Endothelial cell of umbilical vein (primary cell): ENCODE measurements around the gene CCL17. TPM values are rescaled to one million over a fixed set of nuclear protein-coding genes. Genes with fewer than 3 reads are reported as not detected.
"Not testable (repeated sequence)": the region's sequence is repeated elsewhere in the genome, so short reads cannot be mapped to it uniquely, and the experiment has no call there.

ENCODE experiments used
- BruUV-seq: library from RNA; stranded (reverse); fragments of 400-500 nt; replicated peaks from 2 replicates; lab custom pipeline; 2021; lab: Mats Ljungman, UMichigan
- CTCF ChIA-PET: fragments of 300-600, 350-600 bp; sonication (Branson Sonifier 250); formaldehyde crosslinking; loops from one replicate; lab custom pipeline; 2021; ENCODE audit warnings: antibody characterized with exemption, inconsistent platforms; lab: Charles Lee
- POLR2A ChIA-PET: fragments of 300-600, 350-600 bp; sonication (Branson Sonifier 250); formaldehyde crosslinking; loops from one replicate; lab custom pipeline; 2021; ENCODE audit warnings: antibody characterized with exemption, inconsistent platforms; lab: Charles Lee
- DNase-seq: peaks from one replicate; pipeline ENCODE4 v3.0.0-alpha.2; 2011; ENCODE audit warnings: low read depth, low spot score
- FAIRE-seq: peaks from 2 replicates; lab custom pipeline; 2011; peaks lifted over from hg19 to GRCh38; lab: Jason Lieb, UNC
- H2AFZ ChIP-seq: 2 replicates; pipeline ENCODE4 v1.6.0; 2012; ENCODE audit warnings: low read depth, low read length, control low read depth, inconsistent platforms
- H3K27ac ChIP-seq: 2 replicates; pipeline ENCODE4 v1.5.1; 2011; ENCODE audit warnings: low read depth, mild to moderate bottlenecking, control low read depth, low read length, moderate library complexity; ENCODE audit not compliant: insufficient read depth
- H3K27me3 ChIP-seq, 2 experiments: 2 replicates each; pipeline versions ENCODE4 v1.6.0 to v1.6.1; 2011; ENCODE audit warnings: low read length in 2 of 2, mixed read lengths in 1 of 2; ENCODE audit not compliant: control insufficient read depth in 2 of 2, insufficient read depth in 2 of 2
- H3K36me3 ChIP-seq, 2 experiments: 2 replicates in 1 of 2; 3 replicates in 1 of 2; pipeline ENCODE4 v1.5.1; 2011; ENCODE audit warnings: low read length in 2 of 2, mild to moderate bottlenecking in 1 of 2, moderate library complexity in 1 of 2; ENCODE audit not compliant: control insufficient read depth in 2 of 2, insufficient read depth in 2 of 2; ENCODE audit errors: extremely low read depth in 1 of 2
- H3K4me1 ChIP-seq: 3 replicates; pipeline ENCODE4 v1.5.1; 2011; ENCODE audit warnings: mild to moderate bottlenecking, low read length; ENCODE audit not compliant: control insufficient read depth, insufficient read depth; ENCODE audit errors: extremely low read depth
- H3K4me2 ChIP-seq: 2 replicates; pipeline ENCODE4 v1.6.1; 2011; ENCODE audit warnings: low read length, control low read depth, mixed read lengths; ENCODE audit not compliant: insufficient read depth
- H3K4me3 ChIP-seq, 3 experiments: fragments of 200-600 bp in 1 of 3; sonication (generic), shearing (Covaris generic) in 1 of 3; replicated peaks in 1 of 3; 2 replicates each; pipeline ENCODE4 v1.5.1; 2011 to 2016; ENCODE audit warnings: control low read depth in 3 of 3, low read length in 3 of 3, mild to moderate bottlenecking in 2 of 3, inconsistent platforms in 1 of 3, low read depth in 1 of 3, moderate library complexity in 1 of 3; ENCODE audit not compliant: insufficient read depth in 1 of 3
- H3K79me2 ChIP-seq: 2 replicates; pipeline ENCODE4 v1.6.0; 2012; ENCODE audit warnings: low read length, inconsistent platforms; ENCODE audit not compliant: control insufficient read depth, insufficient read depth
- H3K9ac ChIP-seq: replicated peaks from 2 replicates; pipeline ENCODE3; 2011; ENCODE audit warnings: low read length, control low read depth; ENCODE audit not compliant: insufficient read depth; ENCODE audit errors: extremely low read depth
- H3K9me1 ChIP-seq: replicated peaks from 3 replicates; pipeline ENCODE4 v1.6.0; 2011; ENCODE audit warnings: mild to moderate bottlenecking, low read length; ENCODE audit not compliant: control insufficient read depth, insufficient read depth; ENCODE audit errors: extremely low read depth
- H3K9me3 ChIP-seq: replicated peaks from 2 replicates; pipeline ENCODE4 v1.5.1; 2012; ENCODE audit warnings: low read length, inconsistent platforms; ENCODE audit not compliant: control insufficient read depth, insufficient read depth
- H4K20me1 ChIP-seq: replicated peaks from 2 replicates; pipeline ENCODE3; 2011; ENCODE audit warnings: mild to moderate bottlenecking, low read length; ENCODE audit not compliant: control insufficient read depth, insufficient read depth; ENCODE audit errors: extremely low read depth
- CTCF ChIP-seq, 2 donors: IDR thresholded peaks; 1 replicate in 1 of 2; 2 replicates in 1 of 2; pipeline ENCODE4 v1.5.1; 2011; ENCODE audit warnings: low read length in 2 of 2, mild to moderate bottlenecking in 2 of 2, moderate library complexity in 2 of 2, control low read depth in 1 of 2, inconsistent platforms in 1 of 2, low read depth in 1 of 2; ENCODE audit not compliant: insufficient read depth in 1 of 2; ENCODE audit errors: extremely low read depth in 1 of 2
- EZH2 ChIP-seq: IDR thresholded peaks from 2 replicates; pipeline ENCODE4 v1.6.1; 2012; ENCODE audit warnings: borderline replicate concordance, low read depth, mild to moderate bottlenecking, moderate library complexity, low read length, inconsistent platforms; ENCODE audit not compliant: severe bottlenecking
- FOS ChIP-seq: IDR thresholded peaks from 2 replicates; pipeline ENCODE4 v1.6.1; 2011; ENCODE audit warnings: mild to moderate bottlenecking, low read length, moderate library complexity, borderline replicate concordance; ENCODE audit not compliant: insufficient read depth
- GATA2 ChIP-seq: IDR thresholded peaks from 2 replicates; pipeline ENCODE4 v1.7.0; 2011; ENCODE audit warnings: low read depth, mild to moderate bottlenecking, moderate library complexity, mixed read lengths, low read length; ENCODE audit not compliant: insufficient read length, insufficient read depth
- JUN ChIP-seq: IDR thresholded peaks from 2 replicates; pipeline ENCODE4 v1.6.1; 2011; ENCODE audit warnings: borderline replicate concordance, low read depth; ENCODE audit not compliant: insufficient read length, insufficient read depth
- MYC ChIP-seq: IDR thresholded peaks from one replicate; pipeline ENCODE4 v1.6.1; 2011; ENCODE audit warnings: mild to moderate bottlenecking, low read depth, low read length
- POLR2A ChIP-seq: IDR thresholded peaks from 2 replicates; pipeline ENCODE4 v1.6.1; 2012; ENCODE audit warnings: low read depth, mild to moderate bottlenecking, control low read depth, low read length
- POLR2AphosphoS5 ChIP-seq: IDR thresholded peaks from 2 replicates; pipeline ENCODE4 v1.6.1; 2012; ENCODE audit warnings: low read depth, mild to moderate bottlenecking, control low read depth, low read length, moderate library complexity; ENCODE audit not compliant: insufficient read depth
- dilution Hi-C: fragments of 300-500 bp; cut with MboI; formaldehyde crosslinking; loops from one replicate; pipeline ENCODE4 v1.15.0; 2019; ENCODE audit warnings: low sequenced_read_pairs; ENCODE audit not compliant: extremely low pct_ligation_motif_present
- intact Hi-C: fragments of 100-400 bp; cut with micrococcal nuclease; formaldehyde crosslinking; loops from one replicate; pipeline ENCODE4 v1.10.0; 2022
- polyA plus RNA-seq, 4 experiments: library from polyadenylated mRNA; depleted of rRNA in 3 of 4; stranded (reverse) in 3 of 4; unstranded in 1 of 4; fragments of >200 nt; gene quantifications; 2 replicates each; pipeline versions ENCODE4 v1.2.1 to v1.2.3, GENCODE V29; 2011 to 2012; ENCODE audit warnings: missing spikeins in 1 of 4
- total RNA-seq: library from RNA; stranded (reverse); gene quantifications from 2 replicates; pipeline ENCODE4 v1.2.3, GENCODE V29; 2021
- TF ChIP-seq, protein P1 (sequence below): IDR thresholded peaks from 2 replicates; pipeline ENCODE4 v1.6.1; 2011; ENCODE audit not compliant: insufficient read depth, insufficient read length

CCL17 gene
- total and polyA plus RNA-seq, 2 donors (not counting 3 experiments of a cell fraction or from before 2014, with no cell fraction given): not detected

GRCh38 chr16:57374067-57374534 lies 30.5 kb upstream of the CCL17 start:
- ChIA-PET POLR2A (no interaction called here), CTCF (interaction anchor here (0.7 to 1.5 kb wide), 2 partner anchors 43 to 58 kb away, joined by 3 read pairs; no protein-coding TSS in a partner anchor)
- H3K4me3 ChIP-seq: no peak overlapping the region
- H3K4me1 ChIP-seq: no peaks in the 10 kb centered on the region
- H2AFZ ChIP-seq: no peak overlapping the region
- H3K4me2 ChIP-seq: no peak overlapping the region
- H3K27ac ChIP-seq: no peak overlapping the region
- FAIRE-seq (no peak), DNase-seq (no peak)
- no peaks in the 10 kb centered on the region for H4K20me1 ChIP-seq
- H3K9me1 ChIP-seq: no peaks in the 10 kb centered on the region
- no peaks in the 10 kb centered on the region for H3K79me2 ChIP-seq
- TF ChIP-seq EZH2: no peak
- TF ChIP-seq MYC: no peak
- TF ChIP-seq GATA2: no peak
- TF ChIP-seq POLR2A: no peak
- TF ChIP-seq, protein P1, sequence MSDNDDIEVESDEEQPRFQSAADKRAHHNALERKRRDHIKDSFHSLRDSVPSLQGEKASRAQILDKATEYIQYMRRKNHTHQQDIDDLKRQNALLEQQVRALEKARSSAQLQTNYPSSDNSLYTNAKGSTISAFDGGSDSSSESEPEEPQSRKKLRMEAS: no peak
- TF ChIP-seq POLR2AphosphoS5: no peak
- TF ChIP-seq JUN: no peak
- no peak for TF ChIP-seq CTCF (IDR thresholded peaks at IDR 0.05; ENCODE audit: extremely low read depth in 1 of 2, insufficient read depth in 1 of 2, low read depth in 1 of 2, low read length in 2 of 2)
- no peak for TF ChIP-seq FOS
- intact Hi-C loops: no loop called here
- no peaks in the 10 kb centered on the region for H3K36me3 ChIP-seq
- no TSS peak for BruUV-seq
- peaks cover 4% of the 10 kb centered on the region in 2 experiments for H3K27me3 ChIP-seq
- H3K9me3 ChIP-seq: no peaks in the 10 kb centered on the region
- dilution Hi-C loops: no loop called here
- no peak overlapping the region for H3K9ac ChIP-seq

DNA sequence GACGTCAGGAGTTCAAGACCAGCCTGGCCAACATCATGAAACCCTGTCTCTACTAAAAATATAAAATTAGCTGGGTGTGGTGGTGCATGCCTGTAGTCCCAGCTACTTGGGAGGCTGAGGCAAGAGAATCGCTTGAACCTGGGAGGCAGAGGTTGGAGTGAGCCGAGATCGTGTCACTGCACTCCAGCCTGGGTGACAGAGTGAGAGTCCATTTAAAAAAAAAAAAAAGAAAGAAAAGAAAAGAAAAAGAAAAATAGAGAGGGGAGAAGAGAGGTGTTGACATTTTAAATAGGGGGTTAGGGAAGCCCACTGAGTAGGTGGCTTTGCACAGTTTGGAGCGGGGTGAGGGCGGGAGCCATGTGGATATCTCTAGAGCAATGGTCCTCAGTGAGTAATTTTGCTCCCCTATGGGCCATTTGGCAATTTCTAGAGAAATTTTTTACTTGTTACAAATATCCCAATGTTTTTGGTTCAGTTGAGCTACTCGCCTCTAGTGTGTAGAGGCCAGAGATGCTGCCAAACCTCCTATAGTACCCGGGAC lies 29.6 kb upstream of the CCL17 start:
- H3K27me3 ChIP-seq, H3K9ac ChIP-seq, dilution Hi-C loops, H3K27ac ChIP-seq, H2AFZ ChIP-seq, H3K9me1 ChIP-seq, H3K79me2 ChIP-seq, H3K4me1 ChIP-seq, H3K9me3 ChIP-seq, POLR2A ChIA-PET, DNase-seq, H3K4me3 ChIP-seq, H3K4me2 ChIP-seq, BruUV-seq, intact Hi-C loops, H3K36me3 ChIP-seq, H4K20me1 ChIP-seq, FAIRE-seq: not testable (repeated sequence)
- CTCF ChIA-PET: interaction anchor here (0.7 to 1.5 kb wide), 2 partner anchors 42 to 59 kb away, joined by 3 read pairs; no protein-coding TSS in a partner anchor
